ENCODE data around the gene ATP2C2.
"Not testable (repeated sequence)": the region's sequence is repeated elsewhere in the genome, so short reads cannot be mapped to it uniquely, and the experiment has no call there.

ATP2C2 gene

GRCh38 chr16:84341528-84342295, 26.6 kb upstream of the ATP2C2 start:
- DNase-seq: no peak

GRCh38 chr16:84343800-84344199, 24.5 kb upstream of the ATP2C2 start:
- DNase-seq: not testable (repeated sequence)

- DNase-seq: no peak
Observed at GRCh38 chr16:84344781-84345180, 23.6 kb upstream of the ATP2C2 start.

- DNase-seq: no peak
Observed at GRCh38 chr16:84347161-84347560, 21.2 kb upstream of the ATP2C2 start.

GRCh38 chr16:84348386-84348888, 19.9 kb upstream of the ATP2C2 start:
- DNase-seq: no peak

- no peak for DNase-seq
Observed at GRCh38 chr16:84349862-84350684, 18.3 kb upstream of the ATP2C2 start.

GRCh38 chr16:84350685-84351400, 17.5 kb upstream of the ATP2C2 start:
- no peak for DNase-seq

- no peak for DNase-seq
Observed at GRCh38 chr16:84351630-84352029, 16.7 kb upstream of the ATP2C2 start.

- no peak for DNase-seq
Observed at GRCh38 chr16:84354306-84354705, 14.0 kb upstream of the ATP2C2 start.

GRCh38 chr16:84355149-84355548, 13.2 kb upstream of the ATP2C2 start:
- no peak for DNase-seq

- DNase-seq: no peak
Observed at GRCh38 chr16:84356176-84356575, 12.2 kb upstream of the ATP2C2 start.

GRCh38 chr16:84356591-84357116, 11.7 kb upstream of the ATP2C2 start:
- DNase-seq: no peak

GRCh38 chr16:84357191-84357651, 11.1 kb upstream of the ATP2C2 start:
- peak; percentile 38 for DNase-seq

GRCh38 chr16:84358601-84359295, 9.6 kb upstream of the ATP2C2 start:
- DNase-seq: no peak

- DNase-seq: no peak
Observed at GRCh38 chr16:84359326-84359725, 9.0 kb upstream of the ATP2C2 start.

GRCh38 chr16:84360170-84360569, 8.2 kb upstream of the ATP2C2 start:
- no peak for DNase-seq

- DNase-seq: no peak
Observed at GRCh38 chr16:84360748-84361147, 7.6 kb upstream of the ATP2C2 start.

- no peak for DNase-seq
Observed at GRCh38 chr16:84361546-84361945, 6.8 kb upstream of the ATP2C2 start.

- DNase-seq: no peak
Observed at GRCh38 chr16:84362471-84362941, 5.8 kb upstream of the ATP2C2 start.

- no peak for DNase-seq
Observed at GRCh38 chr16:84366208-84366607, 2.1 kb upstream of the ATP2C2 start.

- no peak for DNase-seq
Observed at GRCh38 chr16:84367297-84367680, 1.0 kb upstream of the ATP2C2 start.

- no peak for DNase-seq
Observed at GRCh38 chr16:84367750-84368307, 509 bp upstream of the ATP2C2 start.

Data from fibroblast of skin of right quadriceps (primary cell).